NCI-H2196 treated with DMSO at 0.1 percent for 48 hours (cell line): ENCODE measurements around the gene FCN3.
"Not testable (repeated sequence)": the region's sequence is repeated elsewhere in the genome, so short reads cannot be mapped to it uniquely, and the experiment has no call there.

Experiments used
- DNase-seq: peaks from one replicate; lab custom pipeline; 2025; ENCODE audit not compliant: unreplicated experiment; lab: John Stamatoyannopoulos, UW

The FCN3 gene

DNA sequence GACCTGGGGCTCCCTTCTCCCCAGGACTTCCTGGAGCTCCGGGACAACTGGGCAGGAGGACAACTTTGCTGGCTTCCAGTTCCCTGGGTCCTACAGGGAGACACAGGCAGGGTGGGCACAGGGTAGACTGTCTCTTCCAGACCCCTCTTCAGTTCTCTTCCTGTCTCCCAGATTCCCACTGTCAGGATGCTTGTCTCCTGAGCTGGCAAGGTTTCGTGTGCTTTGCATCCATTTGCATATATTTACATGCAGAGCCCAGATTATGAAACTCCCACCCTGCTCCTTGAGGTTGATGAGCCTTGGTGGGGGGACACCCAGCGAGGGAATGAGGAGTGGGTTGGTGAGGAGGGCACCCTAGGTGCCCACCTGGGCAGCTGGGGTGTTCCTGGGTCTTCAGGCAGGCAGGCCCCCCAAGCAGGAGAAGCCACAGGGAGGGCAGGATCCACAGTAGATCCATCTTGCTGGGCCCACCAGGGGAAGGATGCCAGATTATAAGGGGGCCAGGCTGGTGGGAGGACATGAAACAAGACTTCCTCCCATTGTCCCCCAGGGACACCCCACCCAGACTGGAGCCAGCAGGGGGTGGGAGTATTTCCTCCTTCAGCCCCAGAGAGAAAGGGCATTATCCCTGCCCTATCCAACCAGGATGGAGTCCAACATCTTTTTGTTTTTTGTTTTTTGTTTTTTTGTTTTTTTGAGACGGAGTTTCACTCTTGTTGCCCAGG is at the start of gene FCN3:
FCN3 (minus strand) TSS at position 463 of the 725 bp plus-strand sequence; CDS start at position 457, 6 bp downstream.
- no peak for DNase-seq

DNA sequence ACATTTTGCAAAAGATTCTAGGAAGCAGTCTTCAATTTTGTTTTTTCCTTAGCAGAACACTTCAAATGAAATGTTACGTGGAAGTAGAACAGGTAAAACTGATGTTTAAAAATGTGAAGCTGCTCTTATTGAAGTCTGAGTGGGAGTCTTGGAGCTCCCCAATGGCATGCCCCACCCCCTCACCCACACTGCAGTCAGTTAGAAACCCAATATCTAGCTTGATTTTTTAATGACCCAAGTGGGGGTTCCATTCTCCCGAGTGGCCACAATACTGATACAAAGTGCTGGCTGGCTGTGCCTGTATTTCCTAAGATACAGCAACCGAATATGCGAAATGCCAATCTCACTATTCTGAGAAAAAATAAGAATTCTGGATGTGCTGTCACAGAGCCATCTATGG is 49.1 kb upstream of the FCN3 start:
- no peak for DNase-seq

DNA sequence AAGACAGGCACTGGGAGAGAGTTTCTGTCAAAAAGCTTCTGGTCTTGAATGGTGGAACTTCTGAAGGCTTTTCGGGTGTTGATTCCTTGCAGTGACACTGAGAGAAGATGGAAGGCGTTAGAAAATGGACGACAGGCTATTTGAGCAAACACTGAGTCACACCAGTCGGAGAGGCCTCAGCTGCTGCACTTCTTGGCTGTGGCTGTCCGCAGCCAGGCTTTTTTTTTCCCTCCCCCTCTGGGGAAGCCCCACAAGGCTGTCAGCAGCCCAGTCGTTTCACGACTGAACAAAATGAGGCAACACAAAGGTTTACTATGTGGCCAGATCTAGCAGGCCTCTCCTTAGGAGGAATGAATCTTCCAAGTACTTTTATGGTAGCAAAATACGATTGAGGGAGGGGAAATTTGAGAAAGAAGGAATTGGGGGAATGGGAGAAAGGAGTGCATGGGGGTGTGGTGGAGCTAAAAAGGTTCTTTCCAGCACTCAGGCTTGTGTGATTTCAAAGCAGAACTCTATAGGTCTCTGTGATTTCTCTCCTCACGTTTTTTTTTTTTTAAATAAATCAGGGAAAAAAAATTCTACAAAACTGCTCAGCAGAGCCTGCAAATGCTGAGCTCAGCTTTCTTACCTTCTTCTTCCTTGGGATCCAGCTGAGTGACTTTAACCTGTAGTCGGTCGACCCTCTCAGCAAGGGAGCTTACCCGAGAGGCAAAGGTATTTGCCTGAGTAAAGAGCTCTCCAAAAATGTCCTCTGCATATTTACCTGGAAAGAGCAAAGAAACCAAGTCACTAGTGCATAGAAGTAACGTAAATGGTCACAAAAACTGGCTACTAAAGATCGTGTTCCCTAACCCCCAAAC is 43.9 kb upstream of the FCN3 start:
- no peak for DNase-seq

DNA sequence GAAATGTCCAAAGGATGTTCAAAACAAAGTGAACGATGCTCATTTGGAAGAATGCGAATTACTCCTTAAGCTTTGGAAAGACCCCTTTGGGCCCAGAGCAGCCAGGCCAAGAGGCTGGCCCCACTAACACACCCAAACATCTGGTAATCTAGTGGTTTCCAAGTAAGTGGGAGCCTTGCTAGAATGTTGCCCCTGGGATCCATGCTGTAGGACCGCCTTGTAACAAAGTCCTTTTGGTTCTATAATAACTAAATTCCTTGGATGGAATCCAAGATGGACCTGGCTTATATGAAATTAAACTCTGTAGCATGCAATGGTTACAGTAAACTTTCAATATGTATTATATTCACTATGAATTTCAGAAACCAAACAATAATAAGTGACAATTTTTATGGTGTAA is 43.1 kb upstream of the FCN3 start:
- DNase-seq: no peak

DNA sequence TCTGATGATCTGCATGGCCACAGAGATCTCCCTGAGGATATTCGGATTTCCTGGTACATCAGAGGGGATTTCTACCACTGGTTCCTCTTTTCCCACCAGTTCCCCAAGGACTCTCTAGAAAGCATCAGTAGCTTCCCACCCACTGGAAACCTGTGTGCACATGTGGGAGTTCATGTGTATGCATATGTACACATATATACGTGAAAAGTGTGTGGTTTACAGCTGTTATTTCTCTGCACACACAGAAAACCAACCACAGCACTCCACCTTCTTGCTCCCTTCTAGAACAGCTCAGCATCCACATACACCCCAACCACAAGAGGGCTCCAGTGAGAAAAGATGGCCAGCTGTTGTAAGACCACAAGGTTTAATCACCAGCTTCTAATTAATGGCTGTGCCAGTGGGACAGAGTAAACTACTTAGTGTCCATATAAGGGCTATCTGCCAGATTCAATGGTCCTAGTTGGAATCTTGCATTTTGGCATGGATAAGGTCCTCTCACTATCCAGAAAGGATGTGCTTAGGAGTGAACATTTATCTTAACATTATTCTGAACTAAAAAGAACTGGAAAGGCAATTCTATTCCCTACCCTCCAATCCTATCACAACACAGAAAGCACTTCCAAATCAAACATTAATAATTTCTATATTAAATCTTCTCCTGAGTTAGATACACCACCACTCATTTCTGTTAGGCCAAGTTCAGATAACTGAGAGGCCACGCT is 41.9 kb upstream of the FCN3 start:
- peak; percentile 35 for DNase-seq

DNA sequence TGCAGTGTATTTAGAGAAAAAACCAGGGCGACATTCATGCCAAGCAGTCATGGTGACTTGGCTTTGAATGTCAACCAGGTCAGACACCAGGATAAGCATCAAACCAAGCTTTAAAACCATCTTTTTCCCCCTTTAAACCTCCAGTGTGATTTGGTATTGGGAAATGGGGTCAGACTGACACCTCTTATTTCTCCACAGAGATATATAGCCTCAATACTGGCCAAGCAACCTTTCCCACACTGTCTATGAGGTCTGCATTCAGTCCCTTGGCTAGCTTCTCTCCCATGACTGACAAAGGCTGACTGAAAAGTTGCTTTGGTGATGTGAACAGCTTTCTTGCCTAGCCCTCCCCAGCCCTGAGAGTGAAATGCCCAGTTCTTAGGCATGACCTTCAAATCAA is 39.5 kb upstream of the FCN3 start:
- DNase-seq: no peak

DNA sequence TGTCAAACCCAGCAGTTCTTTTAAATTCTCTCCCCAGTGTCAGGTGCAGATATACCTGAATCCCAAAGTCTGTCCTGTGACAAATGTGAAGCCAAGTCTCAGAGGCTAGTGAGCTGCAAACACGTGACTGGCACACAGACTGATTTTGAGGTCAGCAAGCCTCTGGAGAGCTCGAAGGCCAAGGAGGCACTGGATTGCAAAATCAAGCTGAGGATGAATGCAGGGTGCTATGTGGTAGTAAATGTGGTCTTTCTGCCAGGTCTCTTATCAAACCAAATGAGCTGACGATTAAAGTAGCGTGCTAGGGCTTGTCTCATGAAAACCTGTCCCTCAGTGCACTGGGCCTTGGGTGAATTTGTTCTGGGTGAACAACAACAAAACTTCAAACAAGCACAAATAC is 38.4 kb upstream of the FCN3 start:
- DNase-seq: no peak

DNA sequence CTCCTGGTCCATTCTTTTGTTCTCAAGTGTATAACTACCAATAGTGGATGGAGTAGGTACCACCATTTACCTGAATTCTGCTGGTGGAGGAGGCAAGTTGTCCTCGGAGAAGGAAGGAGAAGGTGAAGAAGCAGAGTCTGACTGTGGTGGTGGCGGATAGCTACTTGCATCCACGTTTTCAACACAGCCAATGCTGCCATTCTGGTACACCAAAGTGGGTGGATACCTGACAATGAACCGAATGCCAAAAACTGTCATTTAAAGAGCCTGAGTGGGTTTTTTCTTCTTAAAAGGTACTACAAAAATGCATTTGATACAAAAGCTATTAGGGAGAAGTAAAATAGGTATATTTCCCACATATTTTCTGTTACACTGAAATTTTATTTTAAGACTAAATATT is 37.9 kb upstream of the FCN3 start:
- DNase-seq: no peak

DNA sequence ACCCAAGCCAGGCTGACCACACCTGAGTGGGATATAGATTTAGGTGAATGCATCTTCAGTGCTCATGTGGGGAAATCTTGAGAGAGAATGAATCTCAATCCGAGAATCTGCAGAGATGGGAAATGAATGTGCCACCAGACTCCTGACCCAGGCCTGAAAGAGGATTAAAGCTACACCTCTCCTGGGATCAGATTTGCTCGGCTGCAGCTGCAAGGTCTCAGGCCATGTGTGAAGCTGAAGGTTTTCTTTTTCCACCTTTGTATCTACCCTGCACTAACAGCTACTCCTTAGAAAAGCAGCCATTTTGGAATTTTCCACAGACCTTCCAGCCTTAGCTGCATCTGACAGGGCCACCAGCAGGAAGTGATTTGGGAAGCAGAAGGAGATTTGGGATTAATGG is 36.1 kb upstream of the FCN3 start:
- DNase-seq: no peak

DNA sequence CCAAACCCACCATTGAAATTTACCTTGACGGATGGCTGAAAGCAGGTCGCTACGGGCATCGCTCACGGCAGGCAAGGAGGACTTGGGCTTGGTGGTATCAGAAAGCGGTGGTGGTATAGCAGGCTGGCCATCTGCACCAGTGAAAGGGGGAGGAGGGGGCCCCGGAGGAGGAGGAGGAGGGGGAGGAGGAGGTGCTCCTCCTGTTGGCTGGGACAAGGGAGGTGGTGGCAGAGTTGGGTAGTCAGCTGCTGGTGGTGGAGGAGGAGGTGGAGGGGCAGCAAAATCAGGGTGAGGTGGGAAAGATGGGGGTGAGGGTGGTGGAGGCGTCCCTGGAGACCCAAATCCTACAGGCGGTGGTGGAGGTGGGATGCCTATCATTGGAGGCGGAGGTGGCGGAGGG is 35.0 kb upstream of the FCN3 start:
- no peak for DNase-seq

DNA sequence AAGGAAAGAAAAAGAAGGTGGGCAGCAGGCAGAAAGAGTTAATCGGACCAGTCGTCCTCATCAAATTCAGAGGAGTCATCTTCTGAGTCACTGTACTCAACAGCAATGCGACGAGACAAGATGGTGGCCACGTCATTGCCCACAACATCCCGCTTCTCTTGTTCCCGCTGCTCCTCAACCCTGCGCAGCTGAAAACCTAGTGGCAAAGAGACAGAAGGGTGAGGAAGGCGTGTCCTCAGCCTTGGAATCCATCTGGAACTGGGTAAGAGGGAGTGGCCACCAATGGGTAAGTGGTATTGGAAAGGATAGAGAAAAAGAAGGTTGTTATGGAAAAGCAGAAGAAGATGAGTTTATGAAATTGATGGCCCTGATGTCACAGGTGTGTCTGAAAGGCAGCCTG is 33.5 kb upstream of the FCN3 start:
- DNase-seq: no peak

DNA sequence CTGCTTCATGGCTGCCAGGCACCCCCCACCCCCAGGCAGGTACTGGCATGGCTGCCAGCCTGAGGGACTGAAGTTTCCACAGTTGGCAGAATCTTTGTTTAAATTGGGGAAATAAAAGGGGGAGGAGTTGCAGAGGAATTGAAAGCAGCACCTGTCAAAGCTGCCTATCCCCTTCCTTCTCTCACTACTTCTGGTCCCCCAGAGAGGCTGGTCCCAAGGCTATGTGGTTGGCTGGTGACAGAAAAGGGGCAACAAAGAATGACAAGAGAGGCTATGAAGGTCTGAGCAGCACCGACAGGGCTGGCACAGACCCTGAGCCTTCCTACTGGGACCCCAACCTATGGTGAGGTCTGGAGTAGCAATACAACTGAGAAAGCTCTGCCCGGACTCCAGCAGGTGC is 32.2 kb upstream of the FCN3 start:
- DNase-seq: not testable (repeated sequence)

DNA sequence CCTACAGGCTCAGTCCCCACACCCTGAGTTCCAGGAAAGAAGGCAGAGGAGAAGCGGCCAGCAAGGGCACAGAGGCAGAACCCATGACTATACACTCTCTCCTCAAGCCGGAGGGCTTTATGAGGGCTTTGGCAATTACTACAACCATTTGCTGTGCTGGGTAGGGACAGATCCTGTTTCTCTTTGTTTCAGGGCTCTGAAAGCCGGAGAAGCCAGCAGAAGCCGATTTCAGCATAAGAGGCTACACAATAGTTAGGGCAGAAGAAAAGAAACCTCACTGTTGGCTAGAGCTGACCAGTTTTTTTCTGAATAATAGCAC is 31.7 kb upstream of the FCN3 start:
- no peak for DNase-seq

DNA sequence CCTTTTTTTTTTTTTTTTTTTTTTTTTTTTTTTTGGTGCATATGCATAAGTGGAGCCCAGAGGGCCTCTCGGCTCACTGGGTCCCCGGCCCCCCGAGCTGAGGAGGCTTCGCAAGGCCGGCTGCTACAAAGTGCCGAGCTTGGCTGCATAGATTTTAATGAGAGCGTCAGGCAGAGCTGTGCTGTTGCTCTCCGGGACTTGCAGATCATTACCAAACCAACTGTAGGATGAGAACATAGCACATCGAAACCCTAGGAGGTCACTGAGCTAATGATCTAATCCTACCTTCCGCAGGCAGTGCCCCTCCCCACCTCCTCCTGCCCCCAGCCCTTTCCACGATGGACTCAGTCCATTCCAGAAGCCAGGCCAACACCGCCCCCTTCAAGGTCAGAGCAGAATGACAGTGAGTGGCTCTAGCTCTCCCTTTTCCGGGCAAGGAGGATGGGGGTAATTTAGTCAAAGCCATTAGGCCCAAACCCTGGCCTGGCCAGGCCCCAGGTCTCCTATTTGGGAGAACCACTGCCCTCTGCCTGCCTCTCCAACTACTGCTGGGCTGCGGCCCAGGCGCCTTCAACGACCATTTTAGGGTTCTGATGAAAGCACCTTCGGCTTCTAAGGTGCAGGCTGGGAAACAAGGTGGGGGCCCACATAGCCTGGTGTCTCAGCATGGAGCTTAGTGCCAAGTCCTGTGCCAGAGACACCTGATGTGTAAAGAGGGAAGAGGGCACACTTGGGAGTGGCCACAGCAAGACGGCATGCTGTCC is 31.2 kb upstream of the FCN3 start:
- not testable (repeated sequence) for DNase-seq

DNA sequence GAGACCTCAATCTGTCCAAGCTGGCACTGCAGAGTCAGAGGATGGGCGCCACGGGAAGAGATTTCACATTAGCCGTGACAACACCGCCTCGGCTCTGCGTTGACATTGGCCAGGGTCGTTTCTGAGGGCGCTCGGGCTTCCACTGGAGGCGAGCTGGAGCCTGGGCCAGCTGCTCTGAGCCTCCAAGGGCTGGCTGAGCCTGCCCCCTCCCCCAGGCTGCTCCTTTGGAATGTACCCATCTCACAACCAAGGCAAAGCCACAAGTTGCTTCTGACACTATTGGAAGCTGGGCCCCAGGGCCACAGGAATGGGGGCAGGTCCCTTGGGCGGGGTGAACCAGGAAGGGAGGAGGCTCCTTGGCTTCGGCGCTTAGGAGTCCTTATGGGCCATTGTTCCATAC is 30.4 kb upstream of the FCN3 start:
- DNase-seq: no peak

DNA sequence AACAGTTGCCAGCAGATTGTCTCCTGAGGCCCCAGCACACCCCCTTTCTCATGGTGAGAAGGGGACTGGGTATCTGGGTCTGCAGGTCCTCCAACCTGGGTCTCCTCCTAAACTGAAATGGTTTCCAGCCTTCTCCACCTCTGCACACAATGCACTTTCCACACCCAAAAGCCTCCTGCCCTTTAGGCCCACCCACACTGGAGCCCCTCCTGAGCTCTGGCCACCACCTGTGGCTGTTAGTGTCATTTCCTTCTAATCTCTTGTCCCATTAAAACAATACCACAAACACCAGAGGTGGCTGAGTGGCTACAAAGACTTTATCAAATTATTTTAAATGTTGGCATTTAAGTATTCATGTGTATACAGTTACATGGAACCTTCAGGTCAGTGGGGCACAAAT is 29.3 kb upstream of the FCN3 start:
- DNase-seq: no peak

DNA sequence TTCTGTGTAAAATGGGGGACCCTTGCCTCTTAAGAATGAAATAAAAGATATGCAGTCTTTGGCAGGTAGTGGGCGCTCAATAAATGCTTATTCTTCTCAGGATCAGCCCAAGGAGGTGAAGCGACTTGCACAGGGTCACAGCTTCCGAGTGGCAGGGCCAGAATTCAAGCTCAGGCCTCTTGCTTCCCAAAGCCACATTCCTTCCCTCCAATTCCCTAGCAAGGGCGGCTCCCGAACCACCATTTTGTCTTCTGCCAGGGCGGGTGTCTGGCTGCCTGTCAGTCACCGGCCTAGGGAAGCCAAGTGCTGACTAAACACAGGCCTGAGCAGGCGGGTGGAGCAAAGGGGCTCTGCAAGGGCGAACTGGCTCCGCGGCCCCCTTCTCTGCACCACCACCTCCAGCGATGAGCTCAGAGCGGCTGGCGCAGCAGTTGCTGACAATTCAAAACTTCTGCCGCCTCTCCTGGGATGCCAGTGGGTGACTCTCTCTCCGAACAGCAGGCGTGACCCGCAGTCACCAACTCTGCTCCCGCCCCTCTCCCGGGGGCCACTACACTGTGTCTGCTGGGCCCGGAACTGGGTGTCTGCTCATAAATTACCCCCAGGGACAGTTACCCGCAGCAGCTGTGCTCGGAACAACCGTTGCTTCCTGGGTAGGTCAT is 28.6 kb upstream of the FCN3 start:
- no peak for DNase-seq

DNA sequence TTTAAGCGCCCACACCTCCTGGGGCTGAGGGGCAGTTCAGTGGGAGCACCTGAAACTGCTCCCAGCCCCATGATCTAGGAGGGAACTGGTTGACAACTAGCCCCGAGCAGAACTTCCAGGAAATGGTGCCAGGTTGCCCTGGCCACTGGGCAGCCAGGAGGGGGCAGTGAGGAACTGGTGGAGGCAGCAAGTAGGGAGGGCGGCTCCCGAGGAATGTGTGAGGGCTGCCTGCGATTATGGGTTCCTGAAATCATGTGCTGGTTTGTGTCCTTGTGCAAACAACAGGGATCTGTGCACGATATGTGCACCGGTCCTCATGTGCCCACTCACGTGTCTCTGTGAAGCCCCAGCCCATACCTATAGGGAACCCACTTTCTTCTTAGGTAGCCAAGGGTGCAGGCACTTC is 27.7 kb upstream of the FCN3 start:
- DNase-seq: no peak

DNA sequence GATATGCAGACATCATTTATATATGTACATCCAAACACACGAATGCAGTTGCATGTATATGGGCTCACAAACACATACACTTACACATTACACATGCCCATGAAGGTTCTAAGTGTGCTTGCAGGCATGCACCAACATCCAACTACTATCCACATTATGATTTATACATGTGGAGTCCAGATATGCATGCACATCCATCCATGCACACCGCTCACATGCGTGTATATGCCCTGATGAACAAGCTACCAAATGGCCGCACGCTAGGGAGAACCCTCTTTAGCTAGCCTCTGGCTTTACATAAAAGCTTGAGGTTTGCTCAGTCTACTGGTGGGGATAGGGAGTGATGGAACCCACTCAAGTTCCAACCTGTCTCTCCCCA is 26.3 kb upstream of the FCN3 start:
- DNase-seq: no peak

DNA sequence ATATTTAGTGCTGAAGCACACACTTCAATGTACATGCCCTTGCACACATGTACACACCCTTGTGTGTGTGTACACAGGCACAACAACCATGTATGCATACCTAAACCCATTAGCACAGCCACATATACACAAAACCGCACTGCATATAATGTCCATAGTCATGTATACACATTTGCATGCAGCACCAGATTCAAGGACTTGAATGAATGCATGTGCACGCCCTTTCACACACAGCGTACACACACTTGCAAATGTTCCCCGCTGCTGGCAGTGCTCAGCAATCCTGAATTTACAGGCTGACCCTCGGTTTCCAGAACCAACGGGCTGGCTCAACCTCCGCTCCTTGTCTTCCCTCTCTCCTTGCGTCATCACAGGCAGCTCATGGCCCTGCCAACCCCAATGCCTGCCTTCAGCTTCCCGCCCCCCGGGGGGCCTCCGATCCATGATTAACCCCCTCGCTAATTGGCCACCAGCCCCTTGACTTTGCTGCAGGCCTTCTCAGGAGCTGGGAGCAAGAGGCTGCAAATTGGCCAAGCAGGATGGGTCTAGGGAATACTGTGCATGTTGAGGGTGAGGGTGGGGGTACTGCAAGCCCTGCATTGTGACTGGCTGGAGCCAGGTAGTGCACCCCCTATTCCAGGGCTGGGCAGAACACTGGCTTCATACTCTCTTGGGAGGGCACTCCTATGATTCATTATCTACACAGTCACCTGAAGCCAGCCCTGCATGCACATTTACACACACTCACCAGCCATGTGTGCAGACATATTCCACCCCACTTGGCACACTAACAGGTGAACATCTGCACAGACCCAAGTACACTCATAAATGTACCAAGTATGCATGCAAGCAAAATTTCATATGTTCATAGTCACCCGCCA is 25.7 kb upstream of the FCN3 start:
- DNase-seq: no peak
